GM23248 (cell line): ENCODE data around the gene TRAPPC2. TPM values are rescaled to one million over a fixed set of nuclear protein-coding genes. Genes with fewer than 3 reads are reported as not detected.

Source experiments
- DNase-seq: peaks from one replicate; pipeline ENCODE4 v3.0.0-alpha.2; 2015
- H2AFZ ChIP-seq: fragments of 200-600 bp; sonication (generic); 2 replicates; pipeline ENCODE4 v1.6.1; 2016; ENCODE audit warnings: antibody characterized with exemption
- H3F3A ChIP-seq: fragments of 200-600 bp; sonication (generic); 2 replicates; pipeline ENCODE4 v1.6.1; 2016; ENCODE audit warnings: mild to moderate bottlenecking, antibody characterized with exemption, mixed run types; ENCODE audit not compliant: insufficient read depth
- H3K27ac ChIP-seq: fragments of 200-600 bp; sonication (generic); 2 replicates; pipeline ENCODE4 v1.5.1; 2016; ENCODE audit warnings: mild to moderate bottlenecking
- H3K27me3 ChIP-seq: fragments of 200-600 bp; sonication (generic); replicated peaks from 2 replicates; pipeline ENCODE4 v1.6.1; 2016; ENCODE audit warnings: mild to moderate bottlenecking; ENCODE audit not compliant: insufficient read depth
- H3K36me3 ChIP-seq: fragments of 200-600 bp; sonication (generic); 2 replicates; pipeline ENCODE4 v1.6.1; 2016; ENCODE audit warnings: low read depth, mild to moderate bottlenecking
- H3K4me1 ChIP-seq: fragments of 200-600 bp; sonication (generic); 2 replicates; pipeline ENCODE4 v1.6.1; 2016; ENCODE audit warnings: mild to moderate bottlenecking; ENCODE audit not compliant: insufficient read depth
- H3K4me2 ChIP-seq: fragments of 200-600 bp; sonication (generic); one replicate; pipeline ENCODE4 v1.6.1; 2016; ENCODE audit warnings: mild to moderate bottlenecking; ENCODE audit not compliant: unreplicated experiment
- H3K4me3 ChIP-seq: fragments of 200-600 bp; sonication (generic); 2 replicates; pipeline ENCODE4 v1.5.1; 2016; ENCODE audit warnings: mild to moderate bottlenecking
- H3K79me2 ChIP-seq: fragments of 200-600 bp; sonication (generic); 2 replicates; pipeline ENCODE4 v1.6.1; 2016; ENCODE audit warnings: mild to moderate bottlenecking; ENCODE audit not compliant: insufficient read depth
- H3K9ac ChIP-seq: fragments of 200-600 bp; sonication (generic); 2 replicates; pipeline ENCODE4 v1.6.1; 2016; ENCODE audit warnings: mild to moderate bottlenecking
- H3K9me2 ChIP-seq: fragments of 200-600 bp; sonication (generic); 2 replicates; pipeline ENCODE4 v1.6.1; 2016; ENCODE audit warnings: mixed run types, mild to moderate bottlenecking, moderate library complexity; ENCODE audit not compliant: insufficient read depth
- H3K9me3 ChIP-seq: fragments of 200-600 bp; sonication (generic); one replicate; pipeline ENCODE4 v1.6.1; 2017; ENCODE audit warnings: low read depth
- H4K20me1 ChIP-seq: fragments of 200-600 bp; sonication (generic); 2 replicates; pipeline ENCODE4 v1.6.0; 2016; ENCODE audit not compliant: insufficient read depth
- EZH2 ChIP-seq: fragments of 200-600 bp; sonication (generic); IDR thresholded peaks from 2 replicates; pipeline ENCODE4 v1.6.1; 2018; ENCODE audit warnings: antibody characterized with exemption, mild to moderate bottlenecking; ENCODE audit not compliant: insufficient read depth, poor library complexity, severe bottlenecking
- EZH2phosphoT487 ChIP-seq: fragments of 200-600 bp; sonication (generic); IDR thresholded peaks from 2 replicates; pipeline ENCODE4 v1.6.1; 2018; ENCODE audit warnings: antibody characterized with exemption, moderate library complexity, mild to moderate bottlenecking, low read depth; ENCODE audit not compliant: insufficient read depth
- WGBS, 2 experiments: methylation state at CpG; one replicate each; pipeline ENCODE4 v1.1.6; 2015 to 2017; ENCODE audit warnings: low lambda C conversion rate in 2 of 2, low coverage in 1 of 2; ENCODE audit errors: missing lambda C conversion rate in 2 of 2; 5-methylcytosine and 5-hydroxymethylcytosine counted together
- in situ Hi-C: fragments of 300-500 bp; cut with MboI; formaldehyde crosslinking; loops from 2 replicates; pipeline ENCODE4 v1.15.0; 2020
- polyA plus RNA-seq: library from polyadenylated mRNA; unstranded; fragments of >200 nt; fragmentation: Nextera tagmentation; extraction: Ambion mirVana; gene quantifications from 2 replicates; pipeline ENCODE4 v1.2.1, GENCODE V29; 2016
- total RNA-seq: library from RNA; depleted of rRNA; stranded (reverse); fragments of >200 nt; shearing (Covaris generic); gene quantifications from 2 replicates; pipeline ENCODE4 v1.2.3, GENCODE V29; 2014

TRAPPC2 gene
- total and polyA plus RNA-seq, 2 experiments from 2014 or later = 10.4 to 12.0 TPM

DNA sequence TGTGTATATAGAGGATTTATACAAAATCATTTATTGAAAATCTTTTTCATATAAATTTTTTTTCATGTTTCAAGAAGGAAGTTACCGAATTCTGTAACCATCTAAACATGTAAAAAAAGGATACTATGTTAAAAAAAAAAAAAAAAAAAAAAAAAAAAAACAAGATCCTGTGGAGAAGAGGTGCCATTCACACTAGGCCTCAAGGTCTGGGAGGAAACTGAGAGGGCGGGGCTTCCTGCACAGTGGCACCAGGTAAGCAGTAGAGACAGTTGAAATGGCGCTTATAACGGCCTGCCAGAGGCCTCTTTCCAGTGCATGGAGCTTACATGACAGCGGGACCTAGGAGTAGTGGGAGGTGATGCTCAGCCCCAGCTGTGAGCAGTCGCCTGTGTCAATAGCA, 17.5 kb downstream of the TRAPPC2 start:
- Histone ChIP-seq H4K20me1 (no peaks in the 10 kb centered on the region), H3K4me1 (peaks cover 15% of the 10 kb centered on the region), H2AFZ (no peak overlapping the region), H3K36me3 (peaks cover 6% of the 10 kb centered on the region), H3K4me2 (no peak overlapping the region), H3K4me3 (no peak overlapping the region), H3F3A (peaks cover 7% of the 10 kb centered on the region), H3K9me3 (no peaks in the 10 kb centered on the region), H3K27me3 (no peaks in the 10 kb centered on the region), H3K9me2 (no peaks in the 10 kb centered on the region), H3K27ac (no peak overlapping the region), H3K79me2 (peaks cover 56% of the 10 kb centered on the region), H3K9ac (no peak overlapping the region)
- WGBS, 2 experiments = 94 to 95% methylated on average over 5 to 6 of the region's 6 CpGs
- no peak for DNase-seq
- in situ Hi-C loops = no loop called here
- no peak for TF ChIP-seq EZH2phosphoT487
- TF ChIP-seq EZH2 = no peak

DNA sequence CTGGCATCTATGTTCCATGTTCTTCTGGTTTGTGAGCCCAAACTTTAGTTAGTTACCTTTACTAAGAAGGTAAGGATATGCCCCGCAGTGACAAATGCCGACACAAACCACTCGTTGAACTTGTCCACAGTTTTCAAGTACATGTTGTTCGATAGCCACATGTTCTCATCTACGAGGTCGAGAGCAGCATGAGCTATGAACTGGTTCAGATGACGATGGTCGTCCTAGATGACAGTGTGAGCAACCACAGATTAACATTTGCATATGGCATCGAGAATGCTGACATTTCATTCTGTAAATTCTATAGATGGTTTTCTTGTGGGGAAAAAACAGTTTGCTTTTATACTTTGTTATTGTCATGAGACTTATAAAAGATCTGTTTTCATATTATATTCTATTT, 18.0 kb downstream of the TRAPPC2 start:
- no peak overlapping the region for H3K9ac ChIP-seq
- no peaks in the 10 kb centered on the region for H3K9me2 ChIP-seq
- H3K79me2 ChIP-seq = peaks cover 56% of the 10 kb centered on the region
- H3F3A ChIP-seq = peaks cover 7% of the 10 kb centered on the region
- H3K9me3 ChIP-seq = no peaks in the 10 kb centered on the region
- H3K4me2 ChIP-seq = no peak overlapping the region
- no peaks in the 10 kb centered on the region for H3K27me3 ChIP-seq
- H3K36me3 ChIP-seq = peaks cover 6% of the 10 kb centered on the region
- H3K27ac ChIP-seq = no peak overlapping the region
- WGBS, 2 experiments = 97 to 99% methylated on average over 9 of the region's 9 CpGs
- DNase-seq = no peak
- peaks cover 13% of the 10 kb centered on the region for H3K4me1 ChIP-seq
- no peak for TF ChIP-seq EZH2
- no peak for TF ChIP-seq EZH2phosphoT487
- H2AFZ ChIP-seq = no peak overlapping the region
- in situ Hi-C loops = no loop called here
- H3K4me3 ChIP-seq = no peak overlapping the region
- H4K20me1 ChIP-seq = no peaks in the 10 kb centered on the region

DNA sequence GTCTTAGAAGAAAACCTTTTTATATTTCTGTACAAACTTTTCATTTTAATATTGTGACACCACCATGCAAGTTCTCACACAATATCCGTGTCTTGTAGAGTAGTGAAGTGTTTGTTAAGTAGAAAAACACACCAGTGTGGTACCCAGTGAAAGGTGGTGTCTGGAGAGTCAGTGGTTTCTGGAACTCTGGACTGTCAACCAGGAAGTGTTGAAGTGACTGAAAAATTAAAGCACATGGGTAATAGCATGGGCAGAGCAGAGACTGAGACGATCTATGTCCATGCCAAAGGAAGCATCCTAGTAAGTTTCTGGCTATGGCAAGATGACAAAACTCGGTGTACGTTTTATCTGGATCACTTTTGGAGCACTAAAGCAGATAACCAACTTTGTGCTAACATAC, 23.3 kb downstream of the TRAPPC2 start:
- Histone ChIP-seq H3K36me3 (peaks cover 4% of the 10 kb centered on the region), H3K9me3 (no peaks in the 10 kb centered on the region), H3K4me2 (no peak overlapping the region), H3K27ac (no peak overlapping the region), H2AFZ (no peak overlapping the region), H3K9ac (no peak overlapping the region), H3K9me2 (no peaks in the 10 kb centered on the region), H3K79me2 (peaks cover 65% of the 10 kb centered on the region), H4K20me1 (no peaks in the 10 kb centered on the region), H3K27me3 (no peaks in the 10 kb centered on the region), H3F3A (peaks cover 10% of the 10 kb centered on the region; the same call in 1 of the 2 replicates), H3K4me3 (no peak overlapping the region), H3K4me1 (no peaks in the 10 kb centered on the region)
- no peak for DNase-seq
- in situ Hi-C loops = no loop called here
- WGBS, 2 experiments = 95 to 97% methylated on average over 4 of the region's 4 CpGs
- TF ChIP-seq EZH2 = no peak
- no peak for TF ChIP-seq EZH2phosphoT487

DNA sequence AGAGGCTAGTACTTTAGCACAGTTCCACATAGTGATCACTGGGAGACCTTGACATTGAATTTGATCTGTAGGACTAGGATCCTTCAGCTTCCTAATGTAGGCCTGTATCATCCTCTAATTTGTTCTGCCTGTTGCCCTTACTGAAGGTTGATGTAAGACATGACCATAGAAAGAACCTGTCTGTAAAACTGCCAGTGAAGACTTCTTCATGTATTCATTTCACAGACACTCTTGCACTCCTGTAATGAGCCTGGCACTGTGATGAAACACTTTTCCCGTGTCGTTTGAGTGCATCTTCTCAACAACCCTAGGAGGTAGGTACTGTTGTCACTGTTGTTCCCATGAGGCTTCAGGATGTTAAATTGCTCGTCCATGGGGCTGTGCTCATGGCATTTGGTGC, 30.8 kb downstream of the TRAPPC2 start:
- H3K4me1 ChIP-seq = peaks cover 21% of the 10 kb centered on the region
- H3K9ac ChIP-seq = no peak overlapping the region
- no peaks in the 10 kb centered on the region for H3K36me3 ChIP-seq
- H3K27me3 ChIP-seq = no peaks in the 10 kb centered on the region
- DNase-seq = no peak
- TF ChIP-seq EZH2phosphoT487 (no peak), EZH2 (no peak)
- in situ Hi-C loops = no loop called here
- H3K4me2 ChIP-seq = no peak overlapping the region
- H3K4me3 ChIP-seq = no peak overlapping the region
- H3K9me2 ChIP-seq = no peaks in the 10 kb centered on the region
- no peak overlapping the region for H3K27ac ChIP-seq
- peaks cover 97% of the 10 kb centered on the region for H3K79me2 ChIP-seq
- no peaks in the 10 kb centered on the region for H3K9me3 ChIP-seq
- 65 to 67% methylated on average over 3 of the region's 3 CpGs for WGBS, 2 experiments
- H3F3A ChIP-seq = no peaks in the 10 kb centered on the region
- no peak overlapping the region for H2AFZ ChIP-seq
- no peaks in the 10 kb centered on the region; the same call in 1 of the 2 replicates for H4K20me1 ChIP-seq

DNA sequence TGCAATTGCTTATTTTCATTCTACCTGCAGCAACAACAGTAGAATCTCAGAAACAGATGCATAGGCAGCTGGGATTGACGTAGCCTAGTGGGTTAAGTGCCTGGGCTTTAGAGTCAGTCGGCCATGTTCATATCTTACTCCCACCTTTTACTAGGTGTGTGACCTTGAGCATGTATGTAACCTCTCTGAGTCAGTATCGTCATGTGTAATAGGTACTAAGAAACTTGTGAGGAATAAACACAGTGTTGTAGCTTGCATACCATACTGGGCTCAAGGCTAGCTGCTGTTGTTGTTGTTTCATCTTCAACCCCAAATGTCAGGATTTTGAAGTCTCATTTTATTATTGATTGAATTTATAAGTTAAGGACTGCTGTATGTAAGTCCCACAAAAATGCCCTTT, 31.3 kb downstream of the TRAPPC2 start:
- H3K4me2 ChIP-seq = no peak overlapping the region
- H3K9ac ChIP-seq = no peak overlapping the region
- H3F3A ChIP-seq = no peaks in the 10 kb centered on the region
- H3K4me3 ChIP-seq = no peak overlapping the region
- no peaks in the 10 kb centered on the region for H3K36me3 ChIP-seq
- H3K4me1 ChIP-seq = peaks cover 25% of the 10 kb centered on the region
- no peak overlapping the region for H3K27ac ChIP-seq
- no peak overlapping the region for H2AFZ ChIP-seq
- in situ Hi-C loops = no loop called here
- 94% methylated on average over 3 of the region's 3 CpGs for WGBS, 2 experiments
- DNase-seq = no peak
- no peaks in the 10 kb centered on the region for H3K27me3 ChIP-seq
- H3K9me2 ChIP-seq = no peaks in the 10 kb centered on the region
- H3K9me3 ChIP-seq = no peaks in the 10 kb centered on the region
- H4K20me1 ChIP-seq = no peaks in the 10 kb centered on the region; the same call in 1 of the 2 replicates
- peaks cover 97% of the 10 kb centered on the region for H3K79me2 ChIP-seq
- TF ChIP-seq EZH2phosphoT487 = no peak
- TF ChIP-seq EZH2 = no peak
